ENCODE data around the gene SFN.
"Not testable (repeated sequence)": the region's sequence is repeated elsewhere in the genome, so short reads cannot be mapped to it uniquely, and the experiment has no call there.

Gene SFN

DNA sequence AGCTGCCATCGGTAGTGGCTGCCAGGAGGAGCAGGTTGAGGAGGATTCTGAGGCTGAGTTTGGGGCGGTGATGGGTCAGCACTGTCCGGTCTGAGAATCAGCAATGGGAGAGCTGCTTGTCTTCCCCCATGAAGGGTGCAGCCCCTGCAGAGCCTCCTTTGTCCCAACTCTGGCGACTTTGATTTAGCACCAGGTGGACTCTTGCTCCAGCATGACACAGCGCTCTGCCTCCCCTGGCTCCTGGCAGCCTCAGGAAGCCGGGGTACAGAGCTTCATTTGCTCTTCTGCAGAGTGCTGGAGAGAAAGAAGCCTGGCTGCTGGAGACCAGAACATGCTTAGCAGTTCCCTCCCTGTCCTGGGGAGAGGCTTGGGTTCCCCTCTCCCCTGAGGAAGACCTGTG, 23.2 kb upstream of the SFN start:
- DNase-seq = no peak

DNA sequence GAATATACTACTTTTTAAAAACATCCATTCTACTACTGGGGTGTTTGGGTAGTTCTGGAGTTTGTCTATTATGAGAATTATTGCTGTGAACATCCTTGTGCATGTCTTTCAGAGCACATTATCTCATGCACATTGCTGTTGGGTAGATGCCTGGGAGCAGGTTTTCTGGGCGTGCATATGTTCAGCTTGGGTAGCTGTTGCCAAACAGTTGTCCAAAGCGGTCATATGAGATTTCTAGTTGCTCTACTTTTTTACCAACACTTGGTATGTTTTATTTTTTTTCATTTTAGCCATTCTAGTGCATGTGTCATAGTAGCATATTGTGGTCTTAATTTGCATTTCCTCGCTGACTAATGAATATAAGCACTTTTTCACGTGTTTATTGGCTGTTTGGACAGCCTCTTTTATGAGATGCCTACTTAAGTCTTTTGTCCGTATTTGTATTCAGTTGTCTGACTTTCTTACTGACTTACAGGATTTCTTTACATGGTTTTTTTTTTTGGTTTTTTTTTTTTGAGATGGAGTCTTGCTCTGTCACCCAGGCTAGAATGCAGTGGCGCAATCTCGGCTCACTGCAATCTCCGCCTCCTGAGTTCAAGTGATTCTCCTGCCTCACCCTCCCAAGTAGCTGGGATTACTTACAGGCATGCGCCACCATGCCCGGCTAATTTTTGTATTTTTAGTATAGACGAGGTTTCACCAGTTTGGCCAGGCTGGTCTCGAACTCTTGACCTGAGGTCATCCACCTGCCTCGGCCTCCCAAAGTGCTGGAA, 18.3 kb upstream of the SFN start:
- DNase-seq = no peak

GRCh38 chr1:26847826-26848225, 15.1 kb upstream of the SFN start:
- not testable (repeated sequence) for DNase-seq

DNA sequence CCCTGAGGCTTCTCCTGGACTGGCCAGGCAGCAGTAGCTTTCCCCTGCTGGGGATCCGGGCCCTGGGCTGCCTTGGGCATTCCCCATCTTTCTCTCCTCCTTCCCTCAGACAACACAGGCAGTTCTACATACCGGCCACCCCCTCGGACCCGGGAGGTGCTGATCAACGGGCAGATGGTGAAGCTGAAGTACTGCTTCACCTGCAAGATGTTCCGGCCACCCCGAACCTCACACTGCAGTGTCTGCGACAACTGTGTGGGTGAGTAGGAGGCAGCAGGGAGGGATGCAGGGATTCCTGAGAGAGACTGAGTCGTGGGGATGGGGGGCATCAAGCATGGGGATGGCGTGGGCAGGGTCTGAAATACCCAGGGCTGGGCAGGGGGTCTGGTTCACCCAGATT, 14.4 kb upstream of the SFN start:
- no peak for DNase-seq

GRCh38 chr1:26848941-26849774, 13.8 kb upstream of the SFN start:
- peak; percentile 43 to 63 (median 61) for DNase-seq

- no peak for DNase-seq
Measured at GRCh38 chr1:26851106-26851684, 11.8 kb upstream of the SFN start.

- no peak for DNase-seq
Measured at GRCh38 chr1:26852701-26853100, 10.2 kb upstream of the SFN start.

DNA sequence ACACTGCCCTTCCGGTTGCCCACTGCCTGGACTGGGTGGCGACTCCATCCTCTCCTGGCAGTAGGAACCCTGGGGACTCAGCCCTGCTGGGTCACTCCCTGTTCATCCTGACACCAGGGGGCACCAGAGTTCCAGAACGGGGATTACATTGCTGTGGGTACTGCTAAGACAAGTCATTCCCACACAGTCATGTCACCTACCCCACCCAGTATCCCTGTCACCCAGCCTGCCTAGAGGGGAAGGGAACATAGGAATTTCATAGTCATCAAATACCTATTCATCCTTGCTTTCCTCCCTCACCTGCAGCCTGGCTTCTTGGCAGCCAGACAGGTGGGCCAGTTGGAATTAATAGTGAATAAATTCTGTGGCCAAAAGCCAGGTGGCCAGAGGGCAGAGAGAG, 9.8 kb upstream of the SFN start:
- peak; percentile 88 to 95 (median 92) for DNase-seq

GRCh38 chr1:26853600-26853999, 9.3 kb upstream of the SFN start:
- no peak for DNase-seq

- no peak for DNase-seq
Measured at GRCh38 chr1:26854906-26855305, 8.0 kb upstream of the SFN start.

GRCh38 chr1:26855636-26856035, 7.3 kb upstream of the SFN start:
- DNase-seq = no peak

DNA sequence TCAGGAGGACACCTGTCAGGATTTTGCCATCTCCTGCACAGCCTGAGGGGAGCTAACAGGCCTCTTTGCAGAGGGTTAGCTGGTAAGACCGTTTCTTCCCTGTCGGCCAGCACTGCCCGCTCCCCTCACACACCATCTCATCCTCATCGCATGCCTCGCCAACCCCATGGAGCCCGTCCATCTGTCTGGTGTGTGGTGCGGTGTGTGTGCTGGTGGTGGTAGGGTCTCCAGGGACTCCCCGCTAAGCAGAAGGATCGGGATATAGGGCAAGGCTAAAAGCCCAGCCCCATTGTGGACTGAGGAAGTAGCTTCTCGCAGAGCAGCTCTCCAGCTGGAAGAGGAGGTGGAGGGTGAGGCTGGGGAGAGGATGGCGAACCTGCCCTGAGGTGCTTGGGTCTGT, 6.8 kb upstream of the SFN start:
- DNase-seq = no peak

- DNase-seq = no peak
Measured at GRCh38 chr1:26856604-26857469, 6.1 kb upstream of the SFN start.

- DNase-seq = no peak
Measured at GRCh38 chr1:26857473-26858060, 5.4 kb upstream of the SFN start.

DNA sequence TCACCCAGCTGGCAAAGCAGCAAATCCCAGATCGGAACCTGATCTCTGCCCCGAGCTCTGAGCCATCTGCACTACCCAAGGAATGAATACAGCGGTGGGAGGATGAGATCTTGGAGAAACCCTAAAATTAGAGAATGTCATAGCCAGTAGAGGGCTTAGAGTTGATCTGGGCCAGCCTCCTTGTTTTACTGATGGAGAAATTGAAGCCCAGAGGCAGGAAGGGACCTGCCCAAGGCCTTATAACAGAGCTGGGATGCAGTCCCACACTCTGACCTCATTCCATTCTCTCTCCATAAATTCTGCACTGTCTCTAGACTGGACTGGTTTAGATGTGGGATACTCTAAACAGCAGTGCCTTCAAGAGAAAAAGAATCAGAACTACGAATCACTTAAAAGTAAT, 4.8 kb upstream of the SFN start:
- no peak for DNase-seq

- peak in 2 of 3 donors; percentile 39 to 50 for DNase-seq
Measured at GRCh38 chr1:26858891-26859640, 3.9 kb upstream of the SFN start.

DNA sequence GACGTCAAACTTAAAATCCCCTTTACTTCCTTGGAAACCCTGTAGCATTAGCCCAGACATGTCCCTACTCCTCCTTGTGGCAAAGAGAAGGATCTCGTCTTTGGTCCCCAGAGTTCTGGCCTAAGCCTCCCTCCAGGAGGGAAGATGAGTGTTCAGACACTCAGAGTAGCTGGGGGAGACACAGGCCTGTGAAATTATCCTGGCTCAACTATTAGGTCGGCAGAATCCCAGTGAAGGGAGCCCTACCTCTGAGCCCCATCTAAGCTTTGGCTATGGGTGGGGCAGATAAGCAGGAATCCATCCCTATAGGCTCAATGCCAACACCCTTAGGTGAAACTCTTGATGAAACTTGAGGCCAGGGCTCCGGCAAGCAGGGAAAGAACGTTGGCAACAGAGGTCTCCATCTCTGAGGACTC, 1.7 kb upstream of the SFN start:
- no peak for DNase-seq

GRCh38 chr1:26861889-26862378, 1.0 kb upstream of the SFN start:
- no peak for DNase-seq

GRCh38 chr1:26863685-26864077, 732 bp downstream of the SFN start:
- no peak for DNase-seq

DNA sequence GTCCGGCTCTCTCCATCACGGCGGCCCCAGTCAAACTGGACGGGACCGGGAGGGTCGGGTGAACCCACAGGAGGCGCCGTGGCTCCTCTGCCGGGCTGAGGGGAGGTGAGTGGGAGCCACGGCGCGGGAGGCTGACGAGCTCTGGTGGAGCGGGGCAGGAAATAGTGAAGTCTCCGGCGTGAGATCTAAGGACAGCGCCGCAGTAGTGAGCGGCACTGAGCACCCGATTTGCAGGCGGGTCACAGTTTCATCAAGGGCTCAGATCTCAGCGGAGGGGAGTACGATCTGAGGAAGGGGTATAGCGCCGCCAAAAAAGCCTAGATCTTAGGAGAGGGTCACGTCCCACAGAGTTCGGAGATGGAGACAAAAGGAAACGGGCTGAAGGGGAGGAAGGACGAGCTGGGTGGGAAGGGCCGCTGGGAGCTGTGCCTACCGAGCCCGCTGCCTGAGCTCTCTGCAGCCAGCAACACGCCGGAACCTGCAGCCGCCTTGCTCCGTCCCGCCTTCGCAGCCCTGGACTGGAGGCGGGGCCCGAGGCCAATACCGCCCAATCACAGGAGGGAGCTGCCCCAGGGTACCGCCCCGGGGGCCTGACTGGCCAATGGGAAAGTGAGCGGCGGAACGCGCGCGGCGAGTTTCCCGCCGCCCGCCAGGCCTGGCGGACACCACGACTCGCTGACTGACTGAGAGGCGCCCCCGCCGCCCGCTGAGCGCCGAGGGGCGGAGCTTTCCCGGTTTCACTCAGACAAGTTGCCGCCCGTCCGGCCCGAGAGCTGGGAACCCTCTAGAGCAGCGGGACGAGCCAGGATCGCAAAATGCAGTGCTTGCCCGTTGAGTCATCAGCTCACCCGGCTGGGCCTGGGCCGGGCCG, 1.9 kb downstream of the SFN start:
- peak; percentile 98 to 99 (median 99) for DNase-seq
